H9 (cell line): ENCODE measurements around the gene SPPL3. TPM values are rescaled to one million over a fixed set of nuclear protein-coding genes. Genes with fewer than 3 reads are reported as not detected.
A peak's percentile ranks its signal among the peaks of the same experiment; 100 is the strongest.

Experiments
- DNase-seq: peaks from one replicate; pipeline ENCODE4 v3.0.0-alpha.2; 2017
- H2AFZ ChIP-seq: one replicate; pipeline ENCODE4 v1.6.1; 2013; ENCODE audit warnings: mild to moderate bottlenecking, low read length, control low read depth, moderate library complexity
- H2AK5ac ChIP-seq: 2 replicates; pipeline ENCODE4 v1.6.1; 2013; ENCODE audit warnings: low read length, control low read depth, mixed read lengths; ENCODE audit not compliant: insufficient read length
- H2BK120ac ChIP-seq: one replicate; pipeline ENCODE4 v1.6.1; 2013; ENCODE audit warnings: low read depth, mild to moderate bottlenecking, low read length, control low read depth, inconsistent platforms; ENCODE audit not compliant: poor library complexity, severe bottlenecking
- H2BK12ac ChIP-seq: 2 replicates; pipeline ENCODE4 v1.6.1; 2013; ENCODE audit warnings: low read length, control low read depth, mixed read lengths, low read depth; ENCODE audit not compliant: insufficient read length
- H2BK15ac ChIP-seq: 2 replicates; pipeline ENCODE4 v1.6.1; 2013; ENCODE audit warnings: low read depth, low read length, control low read depth
- H2BK20ac ChIP-seq: one replicate; pipeline ENCODE4 v1.6.1; 2013; ENCODE audit warnings: low read depth, mild to moderate bottlenecking, low read length, control low read depth, inconsistent platforms; ENCODE audit not compliant: poor library complexity, severe bottlenecking
- H2BK5ac ChIP-seq: 2 replicates; pipeline ENCODE4 v1.6.1; 2013; ENCODE audit warnings: low read length, control low read depth, mixed read lengths; ENCODE audit not compliant: insufficient read length
- H3K14ac ChIP-seq: 2 replicates; pipeline ENCODE4 v1.6.1; 2013; ENCODE audit warnings: low read length, control low read depth; ENCODE audit not compliant: insufficient read depth
- H3K18ac ChIP-seq: 2 replicates; pipeline ENCODE4 v1.6.1; 2013; ENCODE audit warnings: low read depth, mild to moderate bottlenecking, mixed read lengths, low read length, control low read depth; ENCODE audit not compliant: insufficient read length
- H3K23ac ChIP-seq: 2 replicates; pipeline ENCODE4 v1.6.1; 2013; ENCODE audit warnings: low read length, control low read depth, mixed read lengths, low read depth; ENCODE audit not compliant: insufficient read length
- H3K23me2 ChIP-seq: 2 replicates; pipeline ENCODE4 v1.6.1; 2013; ENCODE audit warnings: low read depth, mild to moderate bottlenecking, mixed read lengths, low read length, control low read depth; ENCODE audit not compliant: insufficient read length, poor library complexity, severe bottlenecking
- H3K27ac ChIP-seq: 2 replicates; pipeline ENCODE4 v1.5.1; 2013; ENCODE audit warnings: low read length, control low read depth, mixed read lengths, low read depth; ENCODE audit not compliant: insufficient read length
- H3K27me3 ChIP-seq: 2 replicates; pipeline ENCODE4 v1.6.1; 2013; ENCODE audit warnings: low read length, control low read depth, inconsistent platforms; ENCODE audit not compliant: insufficient read depth
- H3K4ac ChIP-seq: 2 replicates; pipeline ENCODE4 v1.6.1; 2013; ENCODE audit warnings: low read depth, mild to moderate bottlenecking, control low read depth, inconsistent platforms, low read length, moderate library complexity
- H3K4me1 ChIP-seq: 2 replicates; pipeline ENCODE4 v1.6.1; 2013; ENCODE audit warnings: low read length, control low read depth, inconsistent platforms; ENCODE audit not compliant: insufficient read depth
- H3K4me2 ChIP-seq: 2 replicates; pipeline ENCODE4 v1.6.1; 2013; ENCODE audit warnings: low read length, control low read depth, mixed read lengths; ENCODE audit not compliant: insufficient read length, insufficient read depth
- H3K56ac ChIP-seq: 2 replicates; pipeline ENCODE4 v1.6.1; 2013; ENCODE audit warnings: low read depth, mild to moderate bottlenecking, mixed read lengths, low read length, control low read depth; ENCODE audit not compliant: insufficient read length
- H3K79me1 ChIP-seq: 2 replicates; pipeline ENCODE4 v1.6.1; 2013; ENCODE audit warnings: low read depth, mild to moderate bottlenecking, moderate library complexity, low read length, control low read depth, inconsistent platforms; ENCODE audit not compliant: insufficient read depth, poor library complexity, severe bottlenecking
- H3K79me2 ChIP-seq: 2 replicates; pipeline ENCODE4 v1.6.1; 2013; ENCODE audit warnings: low read length, control low read depth, inconsistent platforms; ENCODE audit not compliant: insufficient read depth
- H3K9ac ChIP-seq: 2 replicates; pipeline ENCODE4 v1.6.1; 2013; ENCODE audit warnings: low read length, control low read depth, mixed read lengths; ENCODE audit not compliant: insufficient read length; ENCODE audit errors: extremely low read depth
- H3K9me3 ChIP-seq: one replicate; pipeline ENCODE4 v1.6.1; 2013; ENCODE audit warnings: low read depth, low read length, inconsistent platforms; ENCODE audit not compliant: control insufficient read depth
- H3T11ph ChIP-seq: one replicate; pipeline ENCODE4 v1.6.1; 2013; ENCODE audit warnings: mild to moderate bottlenecking, low read length, control low read depth, inconsistent platforms
- H4K20me1 ChIP-seq: one replicate; pipeline ENCODE4 v1.6.1; 2013; ENCODE audit not compliant: control insufficient read depth, insufficient read length, insufficient read depth
- H4K5ac ChIP-seq: 2 replicates; pipeline ENCODE4 v1.6.1; 2013; ENCODE audit warnings: low read depth, mild to moderate bottlenecking, mixed read lengths, low read length, control low read depth; ENCODE audit not compliant: insufficient read length
- H4K8ac ChIP-seq: replicated peaks from 2 replicates; pipeline ENCODE4 v1.6.1; 2013; ENCODE audit warnings: low read length, control low read depth, mixed read lengths, low read depth; ENCODE audit not compliant: insufficient read length
- H4K91ac ChIP-seq: 2 replicates; pipeline ENCODE4 v1.6.1; 2013; ENCODE audit warnings: low read depth, mild to moderate bottlenecking, moderate library complexity, mixed read lengths, low read length, control low read depth; ENCODE audit not compliant: insufficient read length
- H3K27ac Mint-ChIP-seq, 3 experiments: 2 replicates in 2 of 3; 3 replicates in 1 of 3; pipeline ENCODE4 v1.8.0; 2020 to 2021; ENCODE audit warnings: mixed read lengths in 3 of 3, mild to moderate bottlenecking in 1 of 3, moderate library complexity in 1 of 3
- H3K27me3 Mint-ChIP-seq: 2 replicates; pipeline ENCODE4 v1.8.0; 2021; ENCODE audit warnings: low read depth, mild to moderate bottlenecking, moderate library complexity, mixed read lengths
- H3K36me3 Mint-ChIP-seq, 3 experiments: 2 replicates in 2 of 3; 3 replicates in 1 of 3; pipeline ENCODE4 v1.8.0; 2020 to 2021; ENCODE audit warnings: low read depth in 3 of 3, mixed read lengths in 3 of 3; ENCODE audit not compliant: insufficient read depth in 1 of 3
- H3K4me1 Mint-ChIP-seq, 2 experiments: 2 replicates each; pipeline ENCODE4 v1.8.0; 2020; ENCODE audit warnings: mixed read lengths in 2 of 2
- H3K4me3 Mint-ChIP-seq, 2 experiments: 2 replicates in 1 of 2; 3 replicates in 1 of 2; pipeline ENCODE4 v1.8.0; 2020 to 2021; ENCODE audit warnings: mild to moderate bottlenecking in 2 of 2, mixed read lengths in 2 of 2, moderate library complexity in 1 of 2
- H3K9me3 Mint-ChIP-seq, 2 experiments: 2 replicates in 1 of 2; 3 replicates in 1 of 2; pipeline ENCODE4 v1.8.0; 2020; ENCODE audit warnings: mild to moderate bottlenecking in 2 of 2, mixed read lengths in 2 of 2, moderate library complexity in 1 of 2
- WGBS: extraction: QIAGEN DNeasy Blood & Tissue Kit; methylation state at CpG from one replicate; pipeline ENCODE4 v1.1.7; 2013; ENCODE audit warnings: missing lambda C conversion rate, low lambda C conversion rate, mixed read lengths; ENCODE audit not compliant: insufficient read length; ENCODE audit errors: extremely low coverage; 5-methylcytosine and 5-hydroxymethylcytosine counted together
- total RNA-seq: library from RNA; stranded (reverse); gene quantifications from 2 replicates; pipeline ENCODE4 v1.2.1, GENCODE V29; 2021
- TF ChIP-seq, protein P1 (sequence below): fragments of 200-600 bp; sonication (generic); conservative IDR thresholded peaks from 3 replicates; pipeline ENCODE4 v1.8.0; 2021; ENCODE audit warnings: antibody characterized with exemption, mild to moderate bottlenecking

Gene SPPL3
- total RNA-seq, 1 experiment from 2014 or later: 46.3 TPM

DNA sequence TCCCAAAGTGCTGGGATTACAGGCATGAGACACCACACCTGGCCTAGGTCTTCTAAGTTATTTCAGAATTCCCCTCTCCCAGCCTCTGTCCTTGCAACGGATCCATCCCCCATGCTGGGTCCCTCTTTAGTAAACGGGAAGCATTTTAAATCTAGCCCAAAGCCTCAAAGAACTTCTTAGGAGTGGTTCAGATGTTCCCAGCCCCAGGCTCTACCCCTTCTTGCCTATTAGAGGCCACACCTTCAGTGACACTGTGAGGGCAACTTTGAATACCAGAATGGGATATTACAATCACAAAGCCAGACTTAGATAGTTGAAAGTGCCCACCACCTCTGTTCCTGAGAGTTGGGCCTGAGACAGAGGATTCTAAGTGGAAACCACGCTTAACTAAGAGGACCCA is 18.1 kb upstream of the SPPL3 start:
- H2AK5ac ChIP-seq: no peak overlapping the region
- H3K9me3 Mint-ChIP-seq: peaks cover 1 to 6% of the 10 kb centered on the region in 2 experiments; a peak in 2 of 5 replicates

More for the DNA sequence above, 18.1 kb upstream of the SPPL3 start:
- no peak overlapping the region for H3K9ac ChIP-seq
- no peak overlapping the region for H2BK12ac ChIP-seq
- no peaks in the 10 kb centered on the region for H3K27me3 ChIP-seq
- H3K79me2 ChIP-seq: no peaks in the 10 kb centered on the region
- H2BK5ac ChIP-seq: no peak overlapping the region
- Mint-ChIP-seq H3K4me1 (peaks cover 21 to 22% of the 10 kb centered on the region in 2 experiments), H3K4me3 (no peak overlapping the region), H3K36me3 (no peaks in the 10 kb centered on the region), H3K27ac (peak overlapping the region; percentile 86 to 93 (median 90); a peak in 4 of 7 replicates), H3K27me3 (no peaks in the 10 kb centered on the region)
- H3K23me2 ChIP-seq: no peaks in the 10 kb centered on the region
- no peak overlapping the region for H4K91ac ChIP-seq
- H3K4me1 ChIP-seq: peaks cover 2% of the 10 kb centered on the region; the same call in 1 of the 2 replicates
- no peak overlapping the region for H4K5ac ChIP-seq
- no peaks in the 10 kb centered on the region for H4K20me1 ChIP-seq
- H3K9me3 ChIP-seq: no peaks in the 10 kb centered on the region
- no CpG with 5 or more reads among the region's 3 CpGs for WGBS
- no peak overlapping the region for H3K23ac ChIP-seq
- DNase-seq: peak; percentile 69
- no peak overlapping the region for H3T11ph ChIP-seq
- H3K56ac ChIP-seq: no peak overlapping the region
- TF ChIP-seq, protein P1, sequence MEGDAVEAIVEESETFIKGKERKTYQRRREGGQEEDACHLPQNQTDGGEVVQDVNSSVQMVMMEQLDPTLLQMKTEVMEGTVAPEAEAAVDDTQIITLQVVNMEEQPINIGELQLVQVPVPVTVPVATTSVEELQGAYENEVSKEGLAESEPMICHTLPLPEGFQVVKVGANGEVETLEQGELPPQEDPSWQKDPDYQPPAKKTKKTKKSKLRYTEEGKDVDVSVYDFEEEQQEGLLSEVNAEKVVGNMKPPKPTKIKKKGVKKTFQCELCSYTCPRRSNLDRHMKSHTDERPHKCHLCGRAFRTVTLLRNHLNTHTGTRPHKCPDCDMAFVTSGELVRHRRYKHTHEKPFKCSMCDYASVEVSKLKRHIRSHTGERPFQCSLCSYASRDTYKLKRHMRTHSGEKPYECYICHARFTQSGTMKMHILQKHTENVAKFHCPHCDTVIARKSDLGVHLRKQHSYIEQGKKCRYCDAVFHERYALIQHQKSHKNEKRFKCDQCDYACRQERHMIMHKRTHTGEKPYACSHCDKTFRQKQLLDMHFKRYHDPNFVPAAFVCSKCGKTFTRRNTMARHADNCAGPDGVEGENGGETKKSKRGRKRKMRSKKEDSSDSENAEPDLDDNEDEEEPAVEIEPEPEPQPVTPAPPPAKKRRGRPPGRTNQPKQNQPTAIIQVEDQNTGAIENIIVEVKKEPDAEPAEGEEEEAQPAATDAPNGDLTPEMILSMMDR: no peak
- H3K4me2 ChIP-seq: no peak overlapping the region
- H3K27ac ChIP-seq: no peak overlapping the region
- H2BK120ac ChIP-seq: no peak overlapping the region
- H2BK20ac ChIP-seq: no peak overlapping the region
- no peaks in the 10 kb centered on the region for H3K79me1 ChIP-seq
- H2AFZ ChIP-seq: no peak overlapping the region
- no peak overlapping the region for H2BK15ac ChIP-seq
- H3K18ac ChIP-seq: no peak overlapping the region
- H3K14ac ChIP-seq: peak overlapping the region; percentile 47; the same call in 1 of the 2 replicates
- no peak overlapping the region for H4K8ac ChIP-seq
- H3K4ac ChIP-seq: no peak overlapping the region
